ENCODE results near the gene SSR1.

Gene SSR1

DNA sequence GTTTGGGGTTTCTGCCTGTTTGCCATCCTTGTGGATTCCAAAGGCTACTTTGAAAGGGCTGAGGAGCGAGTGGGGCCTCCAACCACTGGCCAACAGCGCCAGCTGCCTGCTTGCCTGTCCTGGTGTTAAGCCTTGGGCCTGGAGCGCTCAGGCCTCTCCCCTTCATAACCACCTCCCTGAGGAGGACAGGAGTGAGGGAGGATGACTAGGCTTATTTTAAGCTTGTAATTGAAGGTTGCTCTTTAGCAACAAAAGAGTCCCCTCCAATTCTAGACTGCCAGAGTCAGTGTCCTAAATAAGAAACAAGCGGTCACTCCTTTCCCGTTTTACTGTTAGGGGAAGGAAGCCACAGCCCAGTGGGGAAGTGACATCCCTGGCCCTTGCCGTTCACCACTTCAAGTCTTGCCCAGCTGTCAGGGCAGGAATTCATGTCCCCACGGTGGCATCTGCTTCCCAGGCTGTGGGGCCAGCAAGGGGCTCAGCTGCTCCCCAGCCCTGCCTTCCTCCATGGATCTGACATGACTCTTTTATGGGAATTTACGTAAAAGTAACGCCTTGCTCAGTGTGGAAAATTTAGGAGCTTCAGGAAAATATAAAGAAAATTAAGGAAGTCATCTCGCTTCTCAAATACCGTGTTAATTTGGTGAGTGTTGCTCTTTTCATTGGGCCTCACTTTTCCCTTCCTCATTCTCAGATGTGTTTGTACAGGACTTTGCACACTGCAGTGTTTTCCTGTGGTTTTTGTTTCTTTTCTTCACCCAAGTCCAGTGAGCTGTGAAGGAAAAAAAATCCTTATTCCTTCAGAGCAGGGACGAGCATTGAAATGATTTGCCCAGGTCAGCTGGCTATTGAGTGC lies 57.8 kb downstream of the SSR1 start:
- peak; percentile 69 for DNase-seq

DNA sequence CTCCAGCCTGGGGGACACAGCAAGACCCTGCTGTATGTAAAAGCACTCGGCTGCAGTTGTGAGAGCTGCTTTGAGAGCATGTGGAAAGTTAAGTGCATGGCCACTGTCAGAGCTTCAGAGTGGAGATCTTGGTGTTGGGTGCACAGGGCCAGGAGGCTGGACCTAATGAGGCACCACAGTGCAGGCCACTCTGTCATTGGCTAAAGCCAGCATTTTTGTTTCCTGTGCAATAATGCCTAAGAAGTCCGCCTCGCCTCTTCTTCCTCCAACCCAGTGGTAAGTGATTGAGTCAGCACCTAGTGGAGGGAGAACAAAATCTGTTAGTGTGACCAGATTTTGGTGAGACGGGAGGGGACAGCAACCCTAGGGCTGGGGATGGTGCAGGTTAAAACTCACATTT lies 60.6 kb downstream of the SSR1 start:
- no peak for DNase-seq

DNA sequence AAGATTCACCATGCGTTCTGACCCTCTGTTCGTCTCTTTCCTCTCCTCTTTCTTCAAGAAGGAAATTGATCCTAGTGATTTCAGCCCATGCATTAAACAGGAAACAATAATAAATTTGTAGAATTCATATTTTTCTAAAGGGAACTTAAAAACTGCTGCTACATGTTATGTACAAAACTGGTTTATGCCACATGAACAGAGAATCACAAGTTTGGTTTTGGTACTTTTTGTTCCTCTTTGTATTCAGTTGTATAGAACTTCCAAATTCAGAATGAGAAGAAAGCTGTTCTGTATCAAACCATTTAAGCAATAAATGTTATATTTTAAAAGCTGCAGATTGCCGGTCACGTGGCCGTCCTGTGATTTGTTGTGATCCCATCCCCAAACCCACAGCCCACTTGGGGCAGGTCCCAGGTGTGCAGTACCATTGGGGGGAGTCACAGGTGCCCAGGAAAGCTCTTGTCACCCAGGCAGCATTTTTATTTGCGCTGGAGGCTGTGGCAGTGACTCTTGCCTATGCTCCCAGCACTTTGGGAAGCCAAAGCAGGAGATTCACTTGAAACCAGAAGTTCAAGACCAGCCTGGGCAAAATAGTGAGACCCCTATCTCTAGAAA lies 61.2 kb downstream of the SSR1 start:
- DNase-seq, result no peak

DNA sequence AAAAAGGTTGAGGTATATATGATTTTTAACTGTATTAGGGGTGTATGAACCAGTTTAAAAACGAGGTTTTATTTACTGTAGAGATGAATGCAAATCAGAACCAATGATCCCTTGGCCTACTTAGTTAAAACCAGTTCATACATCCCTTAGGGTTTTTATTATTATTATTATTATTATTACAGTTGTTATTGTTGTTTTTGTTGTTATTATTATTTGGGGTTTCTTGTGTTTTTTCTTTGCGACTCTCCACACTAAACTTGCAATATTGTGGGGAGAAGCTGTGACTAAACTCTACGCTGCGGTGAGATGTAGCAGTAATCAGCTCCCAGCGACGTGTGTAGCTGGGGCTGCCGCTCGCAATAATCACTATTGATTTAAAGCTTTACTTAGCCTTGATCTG lies 62.2 kb downstream of the SSR1 start:
- DNase-seq, result no peak

DNA sequence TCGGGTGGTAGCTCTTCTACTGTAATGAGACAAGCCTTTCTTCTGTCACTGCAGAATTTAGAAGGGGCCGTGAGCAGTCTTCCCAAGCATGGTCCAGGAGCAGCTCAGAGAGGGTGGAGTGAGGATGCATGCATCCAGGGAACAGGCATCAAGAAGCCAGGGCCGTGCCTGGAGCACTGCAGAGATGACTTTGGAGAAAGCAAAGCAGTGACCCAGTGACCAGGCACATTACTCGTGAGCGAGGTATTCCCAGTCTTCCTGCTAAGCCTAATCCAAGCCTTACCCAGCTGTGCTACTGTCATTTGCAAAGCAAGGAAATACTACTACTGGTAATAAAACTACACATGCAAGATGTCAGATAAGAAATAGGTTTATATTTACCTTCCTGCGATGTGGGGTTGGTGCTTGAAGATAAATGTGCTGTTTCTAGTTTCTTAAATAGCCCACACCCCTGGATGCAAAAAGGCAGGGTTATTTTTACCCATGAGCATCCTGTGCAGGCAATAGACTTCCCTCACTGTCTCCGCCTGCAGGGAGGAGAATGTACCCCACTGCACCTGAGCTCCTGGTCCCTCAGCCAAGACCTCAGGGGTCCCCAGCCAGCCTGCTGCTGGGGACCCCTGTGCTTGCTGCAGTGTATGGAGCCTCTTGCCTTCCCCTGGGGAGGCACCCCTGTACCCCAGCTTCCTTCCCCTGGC lies 62.9 kb downstream of the SSR1 start:
- no peak for DNase-seq

DNA sequence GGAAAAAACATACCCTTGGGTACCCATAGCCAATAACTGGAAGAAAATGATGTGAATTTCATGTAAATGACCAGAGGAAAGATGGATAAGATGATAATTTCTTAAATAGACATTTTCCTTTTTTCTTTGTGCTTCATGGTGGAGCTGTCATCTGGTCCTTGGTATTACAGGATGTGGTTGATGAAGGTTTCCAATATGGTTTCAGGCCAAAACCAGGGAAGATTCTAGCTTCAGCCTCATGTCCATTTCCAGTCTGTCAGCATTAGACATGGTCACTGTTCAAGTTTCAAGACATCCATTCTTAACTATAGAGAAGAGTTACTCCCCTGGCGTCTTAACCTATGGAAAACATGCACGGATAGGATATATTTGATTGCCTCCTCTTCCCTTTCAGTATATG lies 63.6 kb downstream of the SSR1 start:
- no peak for DNase-seq

DNA sequence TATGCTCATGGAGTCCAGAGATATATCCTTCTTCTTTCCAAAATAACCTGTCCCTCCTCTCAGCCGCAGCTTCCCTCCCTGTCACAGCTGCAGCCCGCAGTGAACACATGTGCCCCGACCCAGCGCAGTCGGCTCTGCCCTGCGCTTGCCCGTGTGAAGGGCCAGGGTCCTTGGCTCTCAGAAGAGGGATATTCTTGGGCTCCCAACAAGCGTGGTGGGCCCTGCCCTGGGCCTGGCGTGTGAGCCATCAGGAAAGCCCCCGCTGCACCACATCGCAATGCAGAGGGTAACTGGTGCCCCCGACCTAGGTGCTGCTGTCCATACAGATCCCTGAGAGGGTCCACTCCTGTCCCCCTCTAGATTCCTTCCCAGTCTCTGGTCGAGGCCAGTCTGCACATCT lies 65.2 kb downstream of the SSR1 start:
- no peak for DNase-seq

DNA sequence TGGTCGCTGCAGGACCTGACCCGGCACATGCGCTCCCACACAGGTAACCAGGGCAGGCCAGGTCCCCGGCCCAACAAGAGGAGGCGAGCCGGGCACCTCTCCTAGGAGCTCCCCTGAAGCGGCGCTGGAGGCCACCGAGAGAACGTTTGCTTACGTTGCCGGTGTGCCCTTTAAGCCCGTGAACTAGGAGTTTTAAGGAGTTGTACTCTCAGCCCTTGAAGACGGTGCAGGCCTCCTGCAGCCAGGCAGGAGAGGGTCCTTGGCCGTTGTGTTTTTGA lies 65.9 kb downstream of the SSR1 start:
- DNase-seq, result no peak

DNA sequence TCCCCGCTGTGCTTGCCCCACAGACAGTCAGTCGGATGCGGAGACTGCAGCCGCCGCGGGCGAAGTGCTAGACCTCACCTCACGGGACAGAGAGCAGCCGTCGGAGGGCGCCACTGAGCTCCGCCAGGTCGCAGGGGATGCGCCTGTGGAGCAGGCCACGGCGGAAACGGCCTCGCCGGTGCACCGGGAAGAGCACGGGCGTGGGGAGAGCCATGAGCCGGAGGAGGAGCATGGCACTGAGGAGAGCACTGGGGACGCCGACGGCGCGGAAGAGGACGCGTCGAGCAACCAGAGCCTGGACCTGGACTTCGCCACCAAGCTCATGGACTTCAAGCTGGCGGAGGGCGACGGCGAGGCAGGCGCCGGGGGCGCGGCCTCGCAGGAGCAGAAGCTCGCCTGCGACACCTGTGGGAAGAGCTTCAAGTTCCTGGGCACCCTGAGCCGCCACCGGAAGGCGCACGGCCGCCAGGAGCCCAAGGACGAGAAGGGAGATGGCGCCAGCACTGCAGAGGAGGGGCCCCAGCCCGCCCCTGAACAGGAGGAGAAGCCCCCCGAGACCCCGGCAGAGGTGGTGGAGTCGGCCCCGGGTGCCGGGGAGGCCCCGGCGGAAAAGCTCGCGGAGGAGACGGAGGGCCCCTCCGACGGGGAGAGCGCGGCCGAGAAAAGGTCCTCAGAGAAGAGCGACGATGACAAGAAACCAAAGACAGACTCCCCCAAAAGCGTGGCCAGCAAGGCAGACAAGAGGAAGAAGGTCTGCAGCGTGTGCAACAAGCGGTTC lies 66.4 kb downstream of the SSR1 start:
- no peak for DNase-seq

DNA sequence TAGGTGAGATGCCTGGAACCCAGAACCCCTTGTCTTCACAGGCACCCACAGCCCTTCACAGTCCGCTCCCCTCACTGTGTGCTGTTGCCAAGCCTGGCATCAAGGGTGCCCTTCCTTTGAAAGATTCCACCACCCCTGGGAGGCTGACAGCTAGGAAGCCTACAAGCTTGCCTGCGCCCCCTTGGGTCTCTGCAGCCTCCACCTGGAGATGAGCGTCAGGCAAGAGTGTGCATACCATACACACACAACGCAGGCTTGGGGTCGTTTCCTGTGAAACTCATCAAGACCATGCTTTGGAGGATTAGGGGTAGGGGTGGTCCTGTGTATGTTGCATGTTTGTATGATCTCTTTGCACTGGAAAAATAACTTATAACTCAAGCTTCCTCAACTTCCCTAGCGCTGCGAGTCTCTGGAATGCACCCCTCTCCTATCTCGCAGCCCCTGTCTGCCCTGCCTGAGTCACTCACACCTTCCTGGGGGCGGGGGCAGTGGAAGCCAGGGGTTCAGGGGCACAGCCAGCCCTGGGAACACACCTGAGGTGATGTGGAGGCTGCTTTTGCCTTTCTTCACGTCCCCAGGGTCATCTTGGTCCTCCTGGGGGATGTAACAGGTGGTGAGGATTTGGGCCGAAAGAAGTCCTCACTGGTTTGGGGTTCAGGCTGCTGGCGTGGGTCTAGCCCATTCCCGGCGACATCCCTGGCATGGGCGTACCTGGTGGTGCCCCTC lies 67.2 kb downstream of the SSR1 start:
- DNase-seq, result no peak

DNA sequence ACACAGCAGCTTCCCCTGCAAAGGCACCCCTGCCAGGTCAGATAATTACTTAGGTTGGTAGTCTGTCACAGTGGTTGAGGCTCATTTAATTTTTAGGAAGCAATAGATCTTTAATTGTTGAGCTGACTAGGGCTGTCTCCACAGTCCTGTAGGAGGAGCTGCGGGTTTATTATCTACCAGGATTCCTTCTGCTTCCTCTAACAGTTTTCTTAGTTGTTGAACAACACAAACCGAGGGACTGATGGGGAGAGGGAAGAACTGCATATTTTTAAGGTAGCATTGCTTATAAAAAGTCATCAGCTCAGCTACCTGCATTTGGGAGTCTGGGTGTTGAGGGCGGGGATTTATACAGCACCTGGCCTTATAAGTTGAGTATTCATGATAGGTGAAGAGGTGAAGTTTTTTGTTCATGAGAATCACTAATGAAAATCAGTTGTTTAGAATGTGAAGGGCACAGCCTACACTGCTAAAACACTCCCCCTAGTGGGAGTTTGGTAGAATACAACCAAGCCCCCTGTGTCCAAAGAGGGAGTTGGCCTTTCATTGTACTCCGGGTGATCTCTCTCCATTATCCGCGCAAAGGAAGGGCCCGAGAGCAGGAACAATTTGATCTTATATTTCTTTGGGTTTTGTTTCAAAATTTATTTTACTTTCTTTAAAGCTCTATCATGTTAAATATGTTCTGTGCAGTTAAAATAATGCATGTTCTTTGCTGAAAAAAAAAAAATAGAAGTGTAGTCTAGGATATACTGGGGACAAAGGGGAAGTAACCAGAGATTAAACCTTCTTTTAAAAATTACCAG lies 69.6 kb downstream of the SSR1 start:
- DNase-seq, result peak; percentile 68

DNA sequence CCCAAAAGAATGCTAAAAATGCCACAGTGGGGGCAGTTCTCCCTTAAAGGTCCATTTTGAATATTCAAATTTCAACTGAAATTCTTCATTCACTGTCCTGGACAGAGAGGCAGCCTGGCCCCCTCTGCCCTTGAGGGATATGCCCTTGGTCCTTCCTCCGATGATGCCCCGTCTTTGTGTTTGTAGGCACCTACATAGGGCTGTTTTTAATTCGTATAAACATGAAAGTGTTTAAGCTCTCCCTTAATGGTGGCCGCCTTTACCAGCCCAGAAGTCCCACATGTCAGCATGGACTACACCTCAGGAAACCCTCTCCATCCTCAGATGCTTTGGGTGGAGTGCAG lies 70.2 kb downstream of the SSR1 start:
- no peak for DNase-seq

DNA sequence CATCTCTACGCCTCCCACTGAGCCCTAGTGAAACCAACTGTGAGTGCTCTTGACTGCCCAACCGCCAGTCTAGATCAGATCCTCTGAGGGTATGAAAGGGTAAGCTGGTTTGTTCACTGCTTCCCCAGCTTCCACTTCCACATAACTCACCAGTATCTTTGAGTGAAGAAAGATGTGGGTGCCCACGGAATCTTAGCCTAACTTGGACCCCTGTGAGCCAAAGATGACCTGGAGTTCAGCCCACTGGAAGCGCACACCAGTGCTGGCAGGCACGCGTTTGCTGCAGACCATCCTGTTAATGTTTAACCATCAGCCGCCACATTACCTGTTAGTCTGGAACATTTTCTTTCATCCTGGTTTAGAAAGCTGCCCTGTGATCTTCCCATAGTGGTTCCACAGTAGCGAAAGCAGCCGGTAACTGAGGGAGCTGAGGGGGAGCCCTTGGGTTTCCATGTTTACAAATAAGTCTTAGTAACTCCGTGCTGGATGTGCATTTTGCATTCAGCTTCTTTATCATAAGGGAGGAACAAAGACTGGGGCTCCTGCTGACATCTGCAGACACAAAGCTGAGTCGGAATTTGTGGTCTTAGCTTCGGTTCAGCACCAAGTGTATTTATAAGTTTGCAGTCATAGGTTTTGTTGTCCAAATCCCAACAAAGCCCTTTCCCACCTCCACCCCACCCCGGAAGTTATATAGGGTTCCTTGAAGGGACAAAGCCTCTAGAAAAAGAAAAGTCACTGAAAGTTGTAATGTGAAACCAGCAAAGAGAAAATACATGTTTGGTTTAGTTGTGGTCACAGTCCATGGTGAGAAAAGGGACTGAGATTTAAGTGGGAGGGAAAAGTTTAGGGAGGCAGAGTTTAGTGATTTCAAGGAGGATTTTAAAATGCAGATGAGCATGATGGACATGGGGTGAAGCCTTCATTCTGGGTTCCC lies 71.0 kb downstream of the SSR1 start:
- DNase-seq, result no peak

DNA sequence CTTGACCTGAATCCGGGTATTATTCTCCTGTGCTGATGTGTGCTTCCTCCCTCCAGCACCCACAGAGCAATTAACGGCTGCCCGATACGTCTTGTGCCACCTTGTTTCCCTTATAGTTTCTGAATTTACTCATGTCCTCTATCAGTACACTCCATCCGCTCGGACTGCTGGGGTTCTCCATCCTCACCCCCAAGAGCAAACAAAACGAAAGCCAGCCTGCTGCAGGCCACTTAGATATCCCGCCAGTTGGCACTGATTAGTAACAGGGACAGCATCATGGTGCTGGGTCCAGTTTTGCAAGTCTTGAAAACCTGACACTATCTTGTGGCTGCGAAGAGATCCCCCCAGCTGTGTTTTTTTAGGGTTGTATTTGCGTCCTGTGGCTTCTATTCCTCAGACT lies 71.8 kb downstream of the SSR1 start:
- DNase-seq, result no peak

DNA sequence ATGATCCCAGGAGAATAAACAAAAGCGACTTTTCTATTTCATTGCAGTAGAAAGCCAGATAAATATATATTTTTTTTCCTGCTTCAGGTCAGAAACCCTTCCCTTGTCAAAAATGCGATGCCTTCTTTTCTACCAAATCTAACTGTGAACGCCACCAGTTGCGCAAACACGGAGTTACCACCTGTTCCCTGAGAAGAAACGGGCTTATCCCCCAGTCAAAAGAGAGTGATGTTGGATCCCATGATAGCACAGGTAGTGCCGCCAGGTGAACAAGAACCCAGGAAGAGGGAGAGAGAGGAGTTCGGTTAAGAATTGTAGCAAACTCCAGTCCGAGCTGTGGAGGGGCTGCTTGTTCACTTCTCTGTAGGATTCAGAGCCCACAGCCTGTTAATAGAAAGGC lies 72.6 kb downstream of the SSR1 start:
- DNase-seq, result no peak

DNA sequence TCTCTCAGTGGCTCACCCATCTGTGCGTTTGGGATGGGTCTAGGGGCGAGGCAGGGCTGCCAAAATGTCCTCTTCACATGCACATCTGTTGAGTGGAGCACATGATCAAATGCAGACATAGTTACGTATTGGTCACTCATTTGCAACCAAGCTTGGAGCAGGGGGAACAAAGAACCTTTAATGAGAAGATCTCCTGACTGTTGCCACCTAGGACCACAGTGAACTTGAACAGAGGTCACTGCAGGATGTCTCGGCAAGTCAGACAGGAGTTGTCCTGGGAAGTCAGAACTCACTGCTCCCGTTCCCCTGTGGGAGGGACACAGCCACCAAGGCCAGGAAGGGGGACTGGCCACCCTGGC lies 73.4 kb downstream of the SSR1 start:
- no peak for DNase-seq

DNA sequence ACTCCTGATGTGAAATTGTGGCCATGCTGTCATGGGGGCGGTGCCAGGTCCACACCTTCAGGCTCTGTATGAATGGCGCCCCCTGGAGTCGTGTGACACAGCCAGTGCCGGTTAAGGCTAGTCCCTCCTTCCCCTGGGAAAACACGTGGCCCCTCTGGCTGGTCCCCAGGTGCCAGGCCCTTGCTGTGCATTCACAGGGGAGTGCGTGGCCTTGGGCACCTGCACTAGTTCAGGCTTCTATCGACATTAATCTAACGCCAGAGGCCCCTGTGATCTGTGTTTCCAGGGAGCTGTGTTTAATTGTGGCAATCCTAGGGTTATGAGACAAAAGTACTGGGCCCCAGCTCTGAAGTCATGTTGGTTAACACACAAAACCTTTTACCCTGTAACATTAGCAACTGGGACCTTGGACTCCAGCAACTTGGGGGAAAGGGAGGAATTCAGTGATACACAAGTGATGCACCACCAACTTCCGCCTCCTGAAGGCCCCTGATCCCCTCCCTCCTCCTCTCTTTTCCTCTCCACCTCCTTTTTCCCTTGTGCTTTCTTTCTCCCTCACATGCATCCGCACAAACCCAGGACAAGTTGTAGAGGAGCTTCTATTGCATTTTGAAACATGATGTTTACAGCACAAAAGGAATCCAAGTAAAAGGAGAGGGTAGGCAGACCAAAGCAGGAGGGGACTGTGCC lies 74.0 kb downstream of the SSR1 start:
- peak; percentile 57 for DNase-seq

DNA sequence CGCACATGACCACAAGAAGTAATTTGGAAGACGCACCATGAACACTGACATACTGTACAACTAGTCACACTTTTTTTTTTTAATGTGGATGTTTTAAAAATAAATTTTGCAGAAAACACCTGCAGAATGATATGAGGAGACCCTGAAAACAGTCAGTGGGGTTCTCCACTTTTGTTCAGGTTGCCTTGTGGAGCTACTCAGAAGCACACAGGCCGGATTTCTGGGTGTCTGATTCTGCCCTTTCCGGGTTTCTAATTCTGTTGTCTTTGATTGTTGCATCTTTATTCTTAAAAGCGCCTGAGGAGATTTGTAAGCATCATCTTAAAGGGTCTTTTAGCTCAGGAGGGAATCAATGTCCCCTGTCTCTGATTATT lies 74.5 kb downstream of the SSR1 start:
- no peak for DNase-seq

DNA sequence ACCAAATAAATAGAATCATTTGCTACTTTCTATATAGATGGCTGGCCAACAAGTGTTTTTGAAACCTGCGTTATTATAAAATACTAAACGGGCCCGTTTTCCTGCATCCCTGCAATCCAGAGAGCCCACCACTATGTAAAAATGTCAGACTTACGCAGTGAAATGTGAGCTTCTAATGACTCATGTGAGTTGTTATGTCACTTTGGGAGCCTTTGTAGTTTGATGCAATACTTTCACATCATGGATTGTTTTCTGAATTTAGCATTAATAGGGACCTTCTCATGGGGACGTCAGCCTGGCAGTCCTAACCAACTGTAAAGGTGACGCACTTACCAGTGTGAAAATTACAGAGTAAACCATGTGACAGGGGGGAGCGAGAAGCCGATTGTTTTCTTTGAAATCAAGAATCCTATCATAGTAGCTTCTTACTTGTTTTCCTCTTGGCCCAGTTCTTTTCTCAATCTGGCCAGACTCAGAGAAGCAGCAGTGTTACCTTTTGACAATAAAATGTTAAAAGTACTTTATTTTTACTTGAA lies 75.3 kb downstream of the SSR1 start:
- no peak for DNase-seq

Data from GF-D8 (cell line).